SK-N-MC (cell line): ENCODE data around the gene SLC6A9.

Experiments used
- EZH2 ChIP-seq: fragments of 200-600 bp; sonication (generic); IDR thresholded peaks from one replicate; pipeline ENCODE4 v1.6.1; 2017; ENCODE audit warnings: antibody characterized with exemption
- POLR2AphosphoS5 ChIP-seq: IDR thresholded peaks from 2 replicates; pipeline ENCODE4 v1.6.1; 2012; ENCODE audit warnings: mild to moderate bottlenecking, low read depth, low read length, borderline replicate concordance

GRCh38 chr1:43958351-43959255 is 72.7 kb downstream of the SLC6A9 start:
- no peak for TF ChIP-seq POLR2AphosphoS5
- no peak for TF ChIP-seq EZH2
